ENCODE data around the gene ALX3.

DNA sequence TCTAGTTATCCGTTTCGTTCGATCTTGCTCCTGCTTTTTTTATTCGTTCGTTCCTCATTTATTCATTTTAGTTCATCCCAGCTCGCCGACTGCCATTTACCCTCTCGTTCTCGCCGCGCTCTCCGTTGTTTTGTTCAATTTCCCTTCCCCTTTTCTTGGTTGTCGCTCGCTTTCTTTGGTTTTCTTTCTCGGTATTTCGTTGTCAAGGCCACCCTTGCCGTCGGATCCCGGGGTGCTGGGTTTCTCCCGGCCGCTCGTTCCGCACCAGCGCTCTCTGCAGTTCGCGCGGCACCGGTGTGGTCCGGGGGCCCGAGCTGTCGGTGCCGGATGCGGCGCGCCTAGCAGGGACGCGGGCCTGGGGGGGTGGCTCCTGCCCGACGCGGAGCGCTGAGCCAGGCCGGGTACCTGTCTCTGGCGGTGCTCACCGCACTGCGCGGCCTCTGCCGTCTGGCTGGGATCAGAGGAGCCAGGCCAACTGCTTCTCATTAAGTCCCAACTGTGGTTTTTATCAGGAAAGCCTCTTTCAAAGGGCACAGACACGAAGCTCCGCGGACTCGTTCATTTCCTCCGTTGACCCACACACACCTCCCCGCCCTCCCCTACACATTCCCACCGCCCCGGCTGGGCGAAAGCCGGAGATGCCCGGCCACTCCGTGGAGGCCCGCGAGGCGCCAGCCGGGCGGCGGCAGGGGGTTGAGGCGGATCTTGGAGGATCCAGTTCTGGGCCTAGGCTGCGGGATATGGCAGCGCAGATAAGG, 1.6 kb downstream of the ALX3 start:
- no peak for TF ChIP-seq POLR2A (IDR thresholded peaks at IDR 0.05; ENCODE audit: low read depth, low read length)
- no peak for TF ChIP-seq POLR2AphosphoS5 (IDR thresholded peaks at IDR 0.05; ENCODE audit: low read depth, low read length)
